ENCODE results near the gene CEP152. TPM values are rescaled to one million over a fixed set of nuclear protein-coding genes. Genes with fewer than 3 reads are reported as not detected.
A peak's percentile ranks its signal among the peaks of the same experiment; 100 is the strongest.
"Not testable (repeated sequence)": the region's sequence is repeated elsewhere in the genome, so short reads cannot be mapped to it uniquely, and the experiment has no call there.

The CEP152 gene, protein sequence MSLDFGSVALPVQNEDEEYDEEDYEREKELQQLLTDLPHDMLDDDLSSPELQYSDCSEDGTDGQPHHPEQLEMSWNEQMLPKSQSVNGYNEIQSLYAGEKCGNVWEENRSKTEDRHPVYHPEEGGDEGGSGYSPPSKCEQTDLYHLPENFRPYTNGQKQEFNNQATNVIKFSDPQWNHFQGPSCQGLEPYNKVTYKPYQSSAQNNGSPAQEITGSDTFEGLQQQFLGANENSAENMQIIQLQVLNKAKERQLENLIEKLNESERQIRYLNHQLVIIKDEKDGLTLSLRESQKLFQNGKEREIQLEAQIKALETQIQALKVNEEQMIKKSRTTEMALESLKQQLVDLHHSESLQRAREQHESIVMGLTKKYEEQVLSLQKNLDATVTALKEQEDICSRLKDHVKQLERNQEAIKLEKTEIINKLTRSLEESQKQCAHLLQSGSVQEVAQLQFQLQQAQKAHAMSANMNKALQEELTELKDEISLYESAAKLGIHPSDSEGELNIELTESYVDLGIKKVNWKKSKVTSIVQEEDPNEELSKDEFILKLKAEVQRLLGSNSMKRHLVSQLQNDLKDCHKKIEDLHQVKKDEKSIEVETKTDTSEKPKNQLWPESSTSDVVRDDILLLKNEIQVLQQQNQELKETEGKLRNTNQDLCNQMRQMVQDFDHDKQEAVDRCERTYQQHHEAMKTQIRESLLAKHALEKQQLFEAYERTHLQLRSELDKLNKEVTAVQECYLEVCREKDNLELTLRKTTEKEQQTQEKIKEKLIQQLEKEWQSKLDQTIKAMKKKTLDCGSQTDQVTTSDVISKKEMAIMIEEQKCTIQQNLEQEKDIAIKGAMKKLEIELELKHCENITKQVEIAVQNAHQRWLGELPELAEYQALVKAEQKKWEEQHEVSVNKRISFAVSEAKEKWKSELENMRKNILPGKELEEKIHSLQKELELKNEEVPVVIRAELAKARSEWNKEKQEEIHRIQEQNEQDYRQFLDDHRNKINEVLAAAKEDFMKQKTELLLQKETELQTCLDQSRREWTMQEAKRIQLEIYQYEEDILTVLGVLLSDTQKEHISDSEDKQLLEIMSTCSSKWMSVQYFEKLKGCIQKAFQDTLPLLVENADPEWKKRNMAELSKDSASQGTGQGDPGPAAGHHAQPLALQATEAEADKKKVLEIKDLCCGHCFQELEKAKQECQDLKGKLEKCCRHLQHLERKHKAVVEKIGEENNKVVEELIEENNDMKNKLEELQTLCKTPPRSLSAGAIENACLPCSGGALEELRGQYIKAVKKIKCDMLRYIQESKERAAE (N-terminal part only)
- 1.1 TPM for total RNA-seq
- long read RNA-seq, partial matches to known transcripts: 2 of 2 reads
- long read RNA-seq, other reads (novel, unspliced or antisense): 0 of 2 reads

DNA sequence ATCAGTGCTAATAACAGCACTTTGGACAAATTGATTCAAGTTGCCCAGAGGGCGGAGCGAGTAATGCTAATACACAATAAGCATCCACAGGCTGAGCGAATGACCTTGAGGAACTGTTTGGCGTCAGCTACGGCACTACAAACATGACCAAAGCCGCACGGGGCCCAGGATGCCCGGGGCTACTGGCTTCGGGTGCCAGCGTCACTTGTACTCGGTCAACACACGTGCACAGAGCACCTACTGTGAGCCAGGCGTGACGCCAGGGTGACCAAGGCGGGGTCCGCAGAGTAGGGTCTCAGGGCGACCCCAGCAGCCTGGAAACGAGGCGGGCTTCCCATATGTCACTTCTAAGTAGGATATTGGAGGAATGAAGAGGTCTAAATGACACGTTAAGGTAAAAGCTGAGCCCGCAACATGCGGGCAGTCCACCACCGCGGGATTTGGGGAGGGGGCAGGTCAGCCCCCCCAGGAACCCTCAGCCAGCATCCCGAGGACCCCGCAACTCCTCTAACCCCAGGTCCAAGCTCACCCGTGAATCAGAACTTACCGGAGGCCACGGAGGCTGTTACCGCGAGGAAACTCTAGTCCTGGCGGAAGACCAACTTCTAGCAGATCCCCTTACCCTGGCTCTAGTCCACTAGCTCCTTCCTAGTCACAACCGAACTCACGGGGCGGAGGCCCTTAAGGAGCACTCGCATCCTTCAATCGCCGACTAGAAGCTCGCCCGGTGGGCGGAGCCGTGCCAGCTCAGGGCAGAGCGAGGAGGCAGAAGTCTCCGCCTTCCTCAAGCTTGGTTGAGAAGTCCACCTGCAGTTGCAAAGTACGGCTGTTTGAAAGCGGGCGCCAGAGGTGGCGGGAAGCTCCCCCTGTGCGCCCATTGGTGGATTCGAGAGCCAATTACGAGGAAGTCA is at the start of gene CEP152:
Gene CEP152, minus strand, starts transcription at position 656 of the 911 bp plus-strand sequence. CDS start 5,420 bp downstream, outside the sequence.
- intact Hi-C loops (cut with DNase I): no loop called here
- DNase-seq (ENCODE audit: low spot score): peak; percentile 98

DNA sequence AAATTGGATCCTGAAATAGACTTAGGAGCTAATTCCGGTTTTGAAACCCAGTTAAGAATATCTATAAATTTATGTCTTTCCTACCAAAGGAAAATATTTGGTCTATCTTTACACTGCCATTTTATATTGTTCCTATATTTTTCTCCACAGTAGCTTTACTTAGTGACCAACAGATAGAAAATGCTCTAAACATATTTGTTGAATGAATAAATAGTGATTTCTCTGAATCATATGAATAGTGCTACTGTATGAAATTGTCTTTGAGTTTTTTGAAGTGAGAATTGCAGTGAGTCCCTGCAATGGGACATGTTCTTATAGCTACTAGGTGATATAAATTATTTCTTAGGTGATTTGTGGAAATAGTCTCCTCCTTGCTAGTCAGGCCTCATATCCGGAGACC is 48.6 kb upstream of the CEP152 start:
- no peak for DNase-seq (ENCODE audit: low spot score)
- intact Hi-C loops (cut with DNase I): no loop called here

DNA sequence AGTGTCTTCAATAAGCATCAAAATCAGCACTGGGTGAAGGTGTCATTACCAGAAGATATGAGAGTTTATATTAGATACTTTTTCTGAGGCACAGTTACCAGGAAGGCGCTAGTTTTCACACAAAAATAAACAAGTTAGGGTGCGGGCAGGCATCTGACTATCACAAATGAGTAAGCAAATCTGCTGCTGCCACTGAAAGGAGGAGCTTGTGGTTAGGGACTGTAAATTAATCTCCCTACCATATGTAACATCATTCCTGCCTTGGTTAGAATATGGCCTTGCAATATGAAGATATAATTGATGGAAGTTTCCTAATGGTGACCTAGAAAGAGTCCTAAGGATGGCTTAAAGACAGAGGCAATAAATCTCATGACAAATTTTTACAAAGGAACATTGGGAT is 47.5 kb upstream of the CEP152 start:
- DNase-seq (ENCODE audit: low spot score): no peak
- intact Hi-C loops (cut with DNase I): no loop called here

DNA sequence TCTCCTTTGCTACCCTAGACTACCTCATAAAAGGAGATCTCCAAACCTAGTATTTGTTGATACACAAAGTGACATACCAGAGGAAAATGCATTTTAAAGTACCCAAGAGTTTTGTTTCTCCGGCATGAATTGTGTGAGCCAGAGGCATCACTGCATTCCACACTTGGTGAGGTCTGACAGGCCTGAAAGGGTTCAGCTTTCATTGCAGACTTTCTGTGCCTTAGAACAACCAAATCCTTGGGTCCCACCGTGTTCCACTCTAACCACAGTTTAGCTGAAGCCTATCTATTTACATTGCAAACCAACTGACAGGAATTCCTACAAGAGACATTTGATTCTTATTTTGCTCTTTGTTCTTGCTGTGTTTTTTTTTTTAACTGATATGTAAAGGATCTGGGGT is 46.1 kb upstream of the CEP152 start:
- intact Hi-C loops (cut with DNase I): no loop called here
- DNase-seq (ENCODE audit: low spot score): no peak

DNA sequence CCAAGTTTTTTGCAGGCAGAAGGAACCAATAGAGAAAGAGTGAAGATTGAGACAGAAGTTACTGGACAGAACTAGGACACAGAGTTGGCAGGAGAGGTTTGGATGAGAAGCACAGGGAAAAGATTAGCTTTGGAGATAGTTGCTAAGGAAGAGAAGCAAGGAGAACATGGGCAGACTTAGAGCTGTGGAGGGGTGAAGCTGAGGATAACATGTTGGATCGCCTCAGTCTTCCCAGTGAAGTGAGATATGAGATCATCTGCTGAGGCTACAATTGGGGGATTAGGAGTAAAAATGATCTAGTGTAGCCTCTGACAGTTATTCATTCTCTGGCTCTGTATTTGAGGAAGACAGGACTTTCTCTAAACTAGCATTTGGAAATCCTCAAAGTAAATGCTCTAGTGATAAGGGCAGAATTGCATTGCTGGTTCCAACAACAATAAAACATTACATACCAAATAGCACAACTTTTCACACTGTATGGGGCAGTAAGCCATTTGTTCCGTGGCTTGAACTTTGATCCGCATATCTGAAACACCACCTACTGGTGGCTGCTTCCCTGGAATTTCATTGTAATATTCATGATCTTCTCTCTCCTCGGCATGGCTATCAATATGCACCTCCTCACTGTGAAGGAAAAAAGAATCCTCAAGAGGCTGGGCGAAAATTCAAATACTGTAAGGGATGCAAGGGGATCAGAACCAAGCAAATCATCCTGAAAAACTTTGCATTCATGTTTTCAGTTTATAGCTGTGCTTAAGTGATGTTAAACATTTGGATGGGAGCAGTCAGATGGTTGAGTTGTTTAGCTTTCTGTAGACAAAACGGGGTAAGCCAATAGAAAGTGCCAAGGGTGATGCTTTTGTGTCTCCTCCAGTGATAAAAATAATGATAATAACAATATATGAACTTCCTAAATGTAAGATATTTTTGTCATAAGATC is 44.9 kb upstream of the CEP152 start:
- no peak for DNase-seq (ENCODE audit: low spot score)
- intact Hi-C loops (cut with DNase I): no loop called here

DNA sequence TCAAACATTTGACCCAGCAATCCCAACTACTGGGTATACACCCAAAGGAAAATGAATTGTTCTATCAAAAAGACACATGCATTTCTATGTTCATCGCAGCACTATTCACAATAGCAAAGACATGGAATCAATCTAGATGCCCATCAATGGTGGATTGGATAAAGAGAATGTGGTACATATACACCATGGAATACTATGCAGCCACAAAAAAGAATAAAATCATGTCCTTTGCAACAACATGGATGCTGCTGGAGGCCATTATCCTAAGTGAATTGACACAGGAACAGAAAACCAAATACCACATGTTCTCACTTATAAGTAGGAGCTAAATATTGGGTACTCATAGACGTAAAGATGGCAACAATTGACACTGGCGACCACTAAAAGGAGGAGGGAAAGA is 43.6 kb upstream of the CEP152 start:
- DNase-seq (ENCODE audit: low spot score); intact Hi-C loops (cut with DNase I): not testable (repeated sequence)

DNA sequence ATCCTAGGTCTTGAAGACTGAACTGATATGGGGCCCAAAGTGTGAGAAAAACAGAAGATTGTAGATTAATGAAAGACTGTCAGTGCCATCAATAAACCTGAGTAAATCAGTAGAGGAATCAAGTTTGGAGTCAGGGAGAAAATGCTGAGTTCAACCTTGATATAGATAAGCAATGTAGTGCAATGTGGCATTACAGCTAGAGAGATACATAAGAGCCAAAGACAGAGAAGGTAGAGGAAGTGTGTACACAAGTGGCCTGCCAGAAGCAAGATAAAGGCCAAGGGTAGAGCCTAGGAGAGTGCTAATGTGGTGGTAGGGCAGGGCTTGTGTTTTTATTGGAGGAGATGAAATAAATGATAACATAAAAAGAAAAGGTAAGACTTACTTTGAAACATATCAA is 41.1 kb upstream of the CEP152 start:
- intact Hi-C loops (cut with DNase I): no loop called here

DNA sequence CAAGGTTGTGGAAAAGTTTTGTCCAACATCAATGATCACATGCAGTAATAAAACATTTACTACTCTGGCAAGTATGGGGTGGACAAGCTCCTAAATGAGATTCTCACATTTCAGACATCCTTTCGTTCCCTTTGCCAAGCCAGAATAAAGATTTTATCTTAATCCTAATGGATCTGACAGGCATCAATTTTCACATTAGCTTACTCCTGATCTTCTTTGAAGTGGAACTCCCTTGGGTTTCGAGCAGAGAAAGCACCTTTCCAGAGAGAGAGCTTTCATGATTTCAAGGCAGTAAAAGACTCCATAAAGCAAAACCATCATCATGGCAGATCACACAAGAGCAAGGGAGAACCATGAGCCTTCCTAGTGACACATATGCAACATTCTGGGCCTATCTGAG is 39.8 kb upstream of the CEP152 start:
- DNase-seq (ENCODE audit: low spot score): no peak
- intact Hi-C loops (cut with DNase I): no loop called here

More for the DNA sequence above, 41.1 kb upstream of the CEP152 start:
- DNase-seq (ENCODE audit: low spot score): no peak

DNA sequence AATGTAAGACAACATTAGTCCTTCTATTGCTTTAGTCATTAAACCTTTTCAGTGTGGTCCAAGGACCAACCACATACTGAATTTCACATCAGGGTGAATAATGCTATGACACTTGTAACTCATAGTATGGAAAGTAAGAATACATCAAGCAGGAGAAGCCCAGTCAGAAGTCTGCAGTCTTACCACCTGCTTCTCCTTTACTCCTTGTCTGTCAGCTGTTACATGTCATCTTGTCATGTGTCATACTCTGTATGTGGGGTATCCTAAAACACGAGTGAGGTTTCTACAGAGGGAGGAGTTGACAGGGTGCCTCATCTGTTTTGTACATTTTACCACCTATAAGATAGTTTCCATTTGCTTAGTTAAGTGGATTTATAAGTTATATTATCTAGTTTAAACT is 34.3 kb upstream of the CEP152 start:
- DNase-seq (ENCODE audit: low spot score): no peak
- intact Hi-C loops (cut with DNase I): no loop called here

DNA sequence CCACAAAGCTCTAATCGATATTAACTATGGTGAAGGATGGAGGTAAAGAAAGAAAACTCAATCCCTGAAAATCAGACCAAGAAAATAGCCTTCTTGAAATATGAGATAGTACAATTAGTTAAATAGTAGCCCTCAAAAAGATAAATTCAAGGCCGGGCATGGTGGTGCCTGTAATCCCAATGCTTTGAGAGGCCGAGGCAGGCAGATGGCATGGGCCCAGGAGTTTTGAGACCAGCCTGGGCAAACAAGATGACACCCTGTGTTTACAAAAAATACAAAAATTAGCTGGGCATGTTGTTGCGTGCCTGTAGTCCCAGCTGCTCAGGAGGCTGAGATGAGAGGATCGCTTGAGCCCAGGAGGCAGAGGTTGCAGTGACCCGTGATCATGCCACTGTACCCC is 31.6 kb upstream of the CEP152 start:
- DNase-seq (ENCODE audit: low spot score): no peak
- intact Hi-C loops (cut with DNase I): no loop called here

DNA sequence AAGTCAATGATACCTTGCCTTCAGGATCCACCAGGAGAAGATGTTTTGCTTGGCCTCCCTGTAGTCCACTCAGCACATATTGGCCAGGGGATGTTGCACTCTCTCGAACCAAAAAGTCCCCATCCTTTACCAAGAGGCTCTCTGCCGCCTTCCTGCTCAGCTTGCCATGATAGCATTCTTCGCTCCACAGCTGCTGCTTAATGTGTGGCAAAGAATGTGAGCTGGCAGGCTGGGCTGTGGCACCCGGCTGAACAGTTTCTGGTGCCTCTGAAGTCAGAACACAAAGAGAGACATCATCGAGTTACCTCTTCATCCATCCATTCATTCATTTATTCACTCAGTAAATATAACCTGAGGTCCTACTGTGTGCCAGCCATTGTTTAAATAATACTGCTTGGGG is 23.9 kb upstream of the CEP152 start:
- intact Hi-C loops (cut with DNase I): no loop called here
- no peak for DNase-seq (ENCODE audit: low spot score)

DNA sequence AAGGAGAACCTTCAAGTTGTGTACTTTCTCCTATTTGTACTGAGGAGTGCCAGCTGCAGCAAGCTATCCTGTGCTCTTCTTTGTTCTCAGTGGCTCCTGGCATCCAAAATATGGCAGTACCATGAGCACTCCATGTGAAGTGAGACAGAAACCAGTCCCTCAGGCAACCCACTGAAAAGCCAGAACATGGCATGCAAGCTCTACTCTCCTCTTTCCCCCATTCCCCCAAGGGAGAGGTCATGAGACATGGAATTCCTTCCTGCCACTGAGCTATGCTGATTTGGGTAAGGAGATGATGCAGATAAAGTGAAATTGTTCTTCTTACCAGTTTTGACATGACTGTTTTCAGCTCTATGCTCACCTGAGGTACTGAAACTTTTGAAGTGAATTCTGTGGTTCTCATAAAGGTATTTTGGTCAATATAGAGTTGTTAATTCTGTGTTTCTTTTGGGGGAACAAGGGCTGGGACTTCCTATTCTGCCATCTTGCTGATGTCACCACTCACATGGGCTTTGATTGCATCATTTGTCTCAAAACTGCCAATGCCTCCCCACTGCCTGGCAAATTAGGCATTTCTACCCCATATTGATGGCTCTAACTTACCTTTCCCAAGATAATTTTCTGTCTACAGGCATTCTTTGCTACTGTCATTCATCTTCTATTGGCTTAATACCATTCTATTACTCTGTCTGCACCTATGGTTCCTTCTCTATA is 22.8 kb upstream of the CEP152 start:
- intact Hi-C loops (cut with DNase I): no loop called here
- no peak for DNase-seq (ENCODE audit: low spot score)

DNA sequence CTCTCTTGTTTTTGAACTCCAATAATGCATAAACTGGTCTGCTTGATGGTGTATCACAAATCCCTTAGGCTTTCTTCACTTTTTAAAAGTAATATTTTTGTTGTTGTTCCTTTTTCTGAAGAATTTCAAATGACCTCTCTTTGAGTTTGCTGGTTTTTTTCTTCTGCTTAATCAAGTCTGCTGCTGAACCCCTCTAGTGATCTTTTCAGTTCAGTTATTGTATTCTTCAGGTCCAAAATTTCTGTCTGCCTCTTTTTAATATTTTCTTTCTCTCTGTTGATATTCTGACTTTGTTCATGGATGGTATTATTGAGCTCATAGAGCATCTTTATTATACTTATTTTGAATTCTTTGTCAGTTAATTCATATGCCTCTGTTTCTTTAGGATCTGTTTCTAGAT is 21.8 kb upstream of the CEP152 start:
- intact Hi-C loops (cut with DNase I): no loop called here
- DNase-seq (ENCODE audit: low spot score): no peak

DNA sequence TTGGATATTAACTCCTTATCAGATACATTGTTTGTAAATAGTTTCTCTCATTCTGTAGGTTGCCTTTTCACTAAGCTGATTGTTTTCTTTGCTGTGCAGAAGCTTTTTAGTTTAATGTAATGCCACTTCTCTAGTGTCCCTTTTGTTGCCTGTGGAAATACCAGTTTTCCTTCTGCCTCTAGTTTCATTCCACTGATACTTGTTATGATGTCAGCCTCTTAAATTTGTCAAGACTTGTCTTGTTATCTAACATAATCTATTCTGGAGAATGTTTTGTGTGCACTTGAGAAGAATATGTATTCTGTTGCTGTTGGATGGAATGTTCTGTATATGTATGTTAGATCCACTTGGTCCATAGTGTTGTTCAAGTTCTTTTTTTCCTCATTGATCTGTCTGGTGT is 18.0 kb upstream of the CEP152 start:
- intact Hi-C loops (cut with DNase I): no loop called here
- DNase-seq (ENCODE audit: low spot score): no peak

DNA sequence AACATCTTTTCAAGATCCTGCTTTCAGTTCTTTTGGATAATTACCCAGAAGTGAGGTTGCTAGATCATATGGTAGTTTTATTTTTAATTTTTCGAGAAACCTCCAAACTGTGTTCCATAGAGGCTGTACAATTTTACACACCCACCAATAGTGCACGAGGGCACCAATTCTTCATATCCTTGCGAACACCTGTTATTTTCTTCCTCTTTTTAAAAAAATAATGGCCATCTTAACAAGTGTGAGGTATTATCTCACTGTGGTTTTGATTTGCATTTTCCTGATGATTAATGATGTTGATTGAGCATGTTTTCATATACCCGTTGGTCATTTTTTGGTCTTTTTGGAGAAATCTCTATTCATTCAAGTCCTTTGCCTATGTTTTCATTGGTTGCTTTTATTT is 17.6 kb upstream of the CEP152 start:
- intact Hi-C loops (cut with DNase I): no loop called here
- no peak for DNase-seq (ENCODE audit: low spot score)

DNA sequence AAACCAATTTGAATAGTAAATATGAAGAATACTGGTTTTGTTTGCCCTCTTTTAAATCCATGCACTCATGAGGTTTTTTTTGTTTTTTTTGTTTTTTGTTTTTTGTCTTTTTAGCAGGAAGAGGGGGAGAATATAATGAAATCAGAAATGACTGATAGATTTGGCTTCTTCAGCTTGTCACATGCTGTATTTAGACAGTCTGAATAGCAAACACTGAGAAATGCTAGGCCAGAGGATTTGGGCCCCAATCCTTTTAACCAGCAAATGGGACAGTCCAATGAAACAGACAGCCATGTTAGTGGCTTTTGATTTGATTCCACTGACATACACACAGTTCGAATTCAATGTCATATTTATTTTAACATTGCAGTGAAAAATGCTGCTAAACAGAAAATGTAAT is 14.2 kb upstream of the CEP152 start:
- intact Hi-C loops (cut with DNase I): no loop called here
- DNase-seq (ENCODE audit: low spot score): no peak

DNA sequence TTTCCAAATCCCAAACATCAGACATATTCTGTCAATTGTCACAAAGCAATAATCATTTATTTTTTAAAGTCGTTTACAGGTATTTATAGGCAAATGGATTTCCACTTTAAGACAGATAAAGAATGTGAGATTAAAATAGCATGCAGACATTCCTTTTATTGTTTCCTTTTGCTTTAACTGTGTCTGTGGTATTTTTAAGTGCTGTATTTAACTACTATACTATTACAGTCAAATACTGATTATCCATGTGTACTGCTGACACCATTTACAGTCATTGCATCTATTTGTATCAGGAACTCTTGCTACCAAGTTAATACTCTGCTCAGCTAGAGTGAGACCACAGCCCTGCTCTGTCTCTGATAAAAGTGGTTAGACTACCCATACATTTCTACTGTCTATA is 12.8 kb upstream of the CEP152 start:
- intact Hi-C loops (cut with DNase I): no loop called here
- DNase-seq (ENCODE audit: low spot score): no peak
